K562 (cell line): Measurements from ENCODE around the gene APC2. TPM values are rescaled to one million over a fixed set of nuclear protein-coding genes. Genes with fewer than 3 reads are reported as not detected.

ENCODE experiments used
- BDP1 ChIP-seq: IDR thresholded peaks from 3 replicates; pipeline ENCODE4 v1.6.1; 2011; ENCODE audit not compliant: insufficient read length, insufficient read depth
- CCAR2 ChIP-seq: fragments of 200-400 bp; formaldehyde crosslinking; IDR thresholded peaks from 2 replicates; pipeline ENCODE4 v1.6.1; 2017; ENCODE audit warnings: mild to moderate bottlenecking, low read depth, low read length
- CREBBP ChIP-seq: IDR thresholded peaks from one replicate; pipeline ENCODE4 v1.6.1; 2012; ENCODE audit warnings: low read depth, mild to moderate bottlenecking, control low read depth, inconsistent platforms, low read length
- ETV5 ChIP-seq: sonication (generic); formaldehyde crosslinking; IDR thresholded peaks from 2 replicates; pipeline ENCODE4 v1.4.0; 2020; ENCODE audit warnings: low read depth, mild to moderate bottlenecking, missing genetic modification reagents
- FOXK2 ChIP-seq, 2 experiments: fragments of 450-650 bp; IDR thresholded peaks in 1 of 2; conservative IDR thresholded peaks in 1 of 2; 2 replicates each; pipeline ENCODE4 v1.6.1; 2016; ENCODE audit warnings: low read depth in 2 of 2, mild to moderate bottlenecking in 1 of 2
- GATA2 ChIP-seq: sonication (generic); formaldehyde crosslinking; IDR thresholded peaks from 2 replicates; pipeline ENCODE4 v1.4.0; 2020; ENCODE audit warnings: mild to moderate bottlenecking, missing genetic modification reagents
- GTF2A2 ChIP-seq: IDR thresholded peaks from 2 replicates; pipeline ENCODE4 v1.6.1; 2016; ENCODE audit warnings: mild to moderate bottlenecking, missing genetic modification characterization, missing compliant biosample characterization
- HLTF ChIP-seq: fragments of 450-650 bp; IDR thresholded peaks from 2 replicates; pipeline ENCODE4 v1.6.1; 2016
- HNRNPL ChIP-seq: fragments of 200-400 bp; formaldehyde crosslinking; IDR thresholded peaks from 2 replicates; pipeline ENCODE4 v1.6.1; 2017; ENCODE audit warnings: low read depth, mild to moderate bottlenecking, low read length
- KLF10 ChIP-seq: fragments of 250-450 bp; sonication (Bioruptor Pico); IDR thresholded peaks from 2 replicates; pipeline ENCODE4 v1.6.1; 2021; ENCODE audit warnings: matching md5 sums
- MYC ChIP-seq, 2 experiments: fragments of 250-450 bp in 1 of 2; sonication (Bioruptor Pico) in 1 of 2; IDR thresholded peaks; 2 replicates each; pipeline versions ENCODE4 v1.5.1 to v1.6.1; 2012 to 2021; ENCODE audit warnings: low read depth in 2 of 2, borderline replicate concordance in 1 of 2, improper control_type of control experiment in 1 of 2, low read length in 1 of 2, mild to moderate bottlenecking in 1 of 2, moderate library complexity in 1 of 2
- NELFE ChIP-seq: IDR thresholded peaks from 2 replicates; pipeline ENCODE4 v1.6.1; 2011; ENCODE audit warnings: mild to moderate bottlenecking; ENCODE audit not compliant: insufficient read depth, insufficient read length
- POLR2AphosphoS5 ChIP-seq: IDR thresholded peaks from 2 replicates; pipeline ENCODE4 v1.6.1; 2011; ENCODE audit warnings: mild to moderate bottlenecking, low read depth, low read length, moderate library complexity; ENCODE audit not compliant: control insufficient read depth, insufficient read depth
- RFX1 ChIP-seq: fragments of 450-650 bp; IDR thresholded peaks from 2 replicates; pipeline ENCODE4 v1.6.1; 2016; ENCODE audit warnings: mild to moderate bottlenecking, moderate library complexity
- RFX5 ChIP-seq: IDR thresholded peaks from 2 replicates; pipeline ENCODE4 v1.6.1; 2011; ENCODE audit warnings: low read depth, mild to moderate bottlenecking, improper control_type of control experiment, low read length
- SMC3 ChIP-seq: conservative IDR thresholded peaks from 2 replicates; pipeline ENCODE4 v1.6.1; 2011; ENCODE audit warnings: low read depth, low read length, improper control_type of control experiment; ENCODE audit not compliant: insufficient read depth
- TRIM24 ChIP-seq, 2 experiments: fragments of 450-650 bp; IDR thresholded peaks; 2 replicates each; pipeline ENCODE4 v1.6.1; 2016
- WHSC1 ChIP-seq: IDR thresholded peaks from one replicate; pipeline ENCODE4 v1.6.1; 2012; ENCODE audit warnings: low read length, control low read depth, inconsistent platforms
- ZNF134 ChIP-seq: fragments of 250-450 bp; sonication (Bioruptor Pico); conservative IDR thresholded peaks from 2 replicates; pipeline ENCODE4 v1.4.0; 2020
- ZNF232 ChIP-seq: sonication (generic); formaldehyde crosslinking; IDR thresholded peaks from 2 replicates; pipeline ENCODE4 v1.8.0; 2022; ENCODE audit warnings: mild to moderate bottlenecking, missing genetic modification reagents
- ZNF436 ChIP-seq: fragments of 250-450, 450-650 bp; sonication (Bioruptor Pico); formaldehyde crosslinking; IDR thresholded peaks from 2 replicates; pipeline ENCODE4 v1.7.0; 2020; ENCODE audit warnings: mild to moderate bottlenecking
- ZNF445 ChIP-seq: fragments of 250-450 bp; sonication (Bioruptor Pico); IDR thresholded peaks from 2 replicates; pipeline ENCODE4 v1.4.0; 2020; ENCODE audit warnings: low read depth, mild to moderate bottlenecking, moderate library complexity
- polyA plus RNA-seq, 8 experiments: library from polyadenylated mRNA; depleted of rRNA in 4 of 8; stranded (reverse) in 5 of 8; unstranded in 3 of 8; fragments of >200 nt; fragmentation: Nextera tagmentation in 2 of 8; fragmentation: Illumina TruSeq in 1 of 8; extraction: Ambion mirVana in 2 of 8; extraction: Trizol in 1 of 8; gene quantifications; 2 replicates each; pipeline versions ENCODE4 v1.2.1 to v1.2.3, GENCODE V29; 2011 to 2014; ENCODE audit warnings: inconsistent platforms in 1 of 8, missing spikeins in 1 of 8
- total RNA-seq, 7 experiments: library from RNA; depleted of rRNA in 6 of 7; stranded (reverse); fragments of >200 nt in 6 of 7; fragmentation: Illumina TruSeq in 2 of 7; extraction: Trizol in 2 of 7; gene quantifications; 2 replicates each; pipeline versions ENCODE4 v1.2.1 to v1.2.3, GENCODE V29; 2011 to 2021; ENCODE audit warnings: low replicate concordance in 1 of 7
- TF ChIP-seq, protein P1 (sequence below): sonication (generic); formaldehyde crosslinking; IDR thresholded peaks from 2 replicates; pipeline ENCODE4 v1.8.0; 2023; ENCODE audit warnings: mild to moderate bottlenecking, missing genetic modification reagents
- TF ChIP-seq, protein P2 (sequence below): sonication (generic); formaldehyde crosslinking; IDR thresholded peaks from 2 replicates; pipeline ENCODE4 v1.8.0; 2022; ENCODE audit warnings: mild to moderate bottlenecking, missing genetic modification reagents

Gene APC2
- total and polyA plus RNA-seq, 9 of the 15 experiments (the other 6 are each of a cell fraction or from before 2014, with no cell fraction given) = 0.01 to 0.40 (median 0.05) TPM; not detected in 3

DNA sequence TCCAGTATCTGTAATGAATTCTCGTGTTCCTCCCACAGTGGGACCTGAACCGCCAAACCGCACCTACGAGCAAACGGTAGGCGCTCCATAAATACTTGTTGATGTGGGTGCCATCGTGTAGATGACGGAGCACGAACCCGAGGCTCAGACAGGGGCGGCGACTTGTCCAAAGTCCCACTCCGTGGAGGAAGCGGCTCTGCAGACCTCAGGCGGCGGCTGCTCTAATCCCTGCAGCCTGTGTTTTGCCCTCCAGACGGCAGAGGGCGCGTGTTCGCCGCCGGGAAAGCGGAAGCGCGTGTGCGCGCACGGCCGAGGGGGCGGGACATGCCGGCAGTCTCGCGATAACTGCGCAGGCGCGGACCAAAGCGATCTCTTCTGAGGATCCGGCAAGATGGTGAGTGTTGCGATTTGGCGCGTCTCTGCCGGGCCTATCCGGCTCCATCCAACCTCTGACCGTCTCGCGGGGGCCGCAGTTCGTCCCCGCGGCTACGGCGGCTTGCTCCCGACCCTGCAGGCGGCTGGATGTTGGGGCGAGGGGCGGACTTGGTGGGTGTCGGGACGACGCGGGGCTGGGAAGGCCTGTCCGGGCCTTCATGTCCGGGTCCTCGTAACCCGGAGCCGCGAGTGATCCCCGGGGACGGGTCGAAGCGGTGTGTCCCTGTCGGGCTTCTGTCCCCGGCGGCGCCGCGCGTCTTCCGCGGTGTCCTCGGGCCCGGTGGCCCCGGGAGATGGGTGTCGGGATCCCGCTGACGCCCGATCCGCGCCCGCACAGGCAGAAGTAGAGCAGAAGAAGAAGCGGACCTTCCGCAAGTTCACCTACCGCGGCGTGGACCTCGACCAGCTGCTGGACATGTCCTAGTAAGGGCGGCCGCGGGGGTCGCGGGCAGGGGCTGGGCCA lies 11.6 kb upstream of the APC2 start, which contains the start of gene RPS15 (continued):
- TF ChIP-seq FOXK2 (conservative IDR thresholded peaks at IDR 0.05 in 1 of 2, IDR thresholded peaks at IDR 0.05 in 1 of 2; ENCODE audit: low read depth in 2 of 2) (peak; percentile 66 to 78), TRIM24 (IDR thresholded peaks at IDR 0.05) (peak in 1 of 2 experiments; percentile 75; a peak in 2 of 4 replicates), RFX1 (no peak), HLTF (0 out of 2 replicates have a peak, but pooled peaks have one; percentile 61), KLF10 (CRISPR knock-in tag) (no peak), SMC3 (peak; percentile 61; the same call in 1 of the 2 replicates), CCAR2 (no peak), CREBBP (no peak), POLR2AphosphoS5 (peak; percentile 96), NELFE (peak; percentile 29), MYC (IDR thresholded peaks at IDR 0.05; ENCODE audit: low read depth, low read length) (peak; percentile 95), MYC (CRISPR knock-in tag; IDR thresholded peaks at IDR 0.05; ENCODE audit: borderline replicate concordance, low read depth) (peak; percentile 97; the same call in 1 of the 2 replicates), GATA2 (CRISPR knock-in tag) (0 out of 2 replicates have a peak, but pooled peaks have one; percentile 14), BDP1 (no peak), ZNF436 (no peak), ZNF232 (CRISPR knock-in tag) (no peak), WHSC1 (no peak), GTF2A2 (tag) (0 out of 2 replicates have a peak, but pooled peaks have one; percentile 75), RFX5 (0 out of 2 replicates have a peak, but pooled peaks have one; percentile 54), ZNF134 (CRISPR knock-in tag) (no peak), ETV5 (peak; percentile 85), ZNF445 (CRISPR knock-in tag) (no peak), HNRNPL (0 out of 2 replicates have a peak, but pooled peaks have one; percentile 31)
- TF ChIP-seq, protein P1, sequence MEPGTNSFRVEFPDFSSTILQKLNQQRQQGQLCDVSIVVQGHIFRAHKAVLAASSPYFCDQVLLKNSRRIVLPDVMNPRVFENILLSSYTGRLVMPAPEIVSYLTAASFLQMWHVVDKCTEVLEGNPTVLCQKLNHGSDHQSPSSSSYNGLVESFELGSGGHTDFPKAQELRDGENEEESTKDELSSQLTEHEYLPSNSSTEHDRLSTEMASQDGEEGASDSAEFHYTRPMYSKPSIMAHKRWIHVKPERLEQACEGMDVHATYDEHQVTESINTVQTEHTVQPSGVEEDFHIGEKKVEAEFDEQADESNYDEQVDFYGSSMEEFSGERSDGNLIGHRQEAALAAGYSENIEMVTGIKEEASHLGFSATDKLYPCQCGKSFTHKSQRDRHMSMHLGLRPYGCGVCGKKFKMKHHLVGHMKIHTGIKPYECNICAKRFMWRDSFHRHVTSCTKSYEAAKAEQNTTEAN (CRISPR knock-in tag) = peak; percentile 79; the same call in 1 of the 2 replicates
- TF ChIP-seq, protein P2, sequence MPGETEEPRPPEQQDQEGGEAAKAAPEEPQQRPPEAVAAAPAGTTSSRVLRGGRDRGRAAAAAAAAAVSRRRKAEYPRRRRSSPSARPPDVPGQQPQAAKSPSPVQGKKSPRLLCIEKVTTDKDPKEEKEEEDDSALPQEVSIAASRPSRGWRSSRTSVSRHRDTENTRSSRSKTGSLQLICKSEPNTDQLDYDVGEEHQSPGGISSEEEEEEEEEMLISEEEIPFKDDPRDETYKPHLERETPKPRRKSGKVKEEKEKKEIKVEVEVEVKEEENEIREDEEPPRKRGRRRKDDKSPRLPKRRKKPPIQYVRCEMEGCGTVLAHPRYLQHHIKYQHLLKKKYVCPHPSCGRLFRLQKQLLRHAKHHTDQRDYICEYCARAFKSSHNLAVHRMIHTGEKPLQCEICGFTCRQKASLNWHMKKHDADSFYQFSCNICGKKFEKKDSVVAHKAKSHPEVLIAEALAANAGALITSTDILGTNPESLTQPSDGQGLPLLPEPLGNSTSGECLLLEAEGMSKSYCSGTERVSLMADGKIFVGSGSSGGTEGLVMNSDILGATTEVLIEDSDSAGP (CRISPR knock-in tag) = no peak; the same call in 1 of the 2 replicates
